HG02623 (cell line): ENCODE data around the gene AXIN1.
"Not testable (repeated sequence)": the region's sequence is repeated elsewhere in the genome, so short reads cannot be mapped to it uniquely, and the experiment has no call there.

Experiments
- ATAC-seq: cut with Tn5 transposase; IDR thresholded peaks from one replicate; pipeline ENCODE4 v1.9.1; 2021; ENCODE audit warnings: moderate library complexity; ENCODE audit not compliant: unreplicated experiment

AXIN1 gene, protein sequence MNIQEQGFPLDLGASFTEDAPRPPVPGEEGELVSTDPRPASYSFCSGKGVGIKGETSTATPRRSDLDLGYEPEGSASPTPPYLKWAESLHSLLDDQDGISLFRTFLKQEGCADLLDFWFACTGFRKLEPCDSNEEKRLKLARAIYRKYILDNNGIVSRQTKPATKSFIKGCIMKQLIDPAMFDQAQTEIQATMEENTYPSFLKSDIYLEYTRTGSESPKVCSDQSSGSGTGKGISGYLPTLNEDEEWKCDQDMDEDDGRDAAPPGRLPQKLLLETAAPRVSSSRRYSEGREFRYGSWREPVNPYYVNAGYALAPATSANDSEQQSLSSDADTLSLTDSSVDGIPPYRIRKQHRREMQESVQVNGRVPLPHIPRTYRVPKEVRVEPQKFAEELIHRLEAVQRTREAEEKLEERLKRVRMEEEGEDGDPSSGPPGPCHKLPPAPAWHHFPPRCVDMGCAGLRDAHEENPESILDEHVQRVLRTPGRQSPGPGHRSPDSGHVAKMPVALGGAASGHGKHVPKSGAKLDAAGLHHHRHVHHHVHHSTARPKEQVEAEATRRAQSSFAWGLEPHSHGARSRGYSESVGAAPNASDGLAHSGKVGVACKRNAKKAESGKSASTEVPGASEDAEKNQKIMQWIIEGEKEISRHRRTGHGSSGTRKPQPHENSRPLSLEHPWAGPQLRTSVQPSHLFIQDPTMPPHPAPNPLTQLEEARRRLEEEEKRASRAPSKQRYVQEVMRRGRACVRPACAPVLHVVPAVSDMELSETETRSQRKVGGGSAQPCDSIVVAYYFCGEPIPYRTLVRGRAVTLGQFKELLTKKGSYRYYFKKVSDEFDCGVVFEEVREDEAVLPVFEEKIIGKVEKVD

DNA sequence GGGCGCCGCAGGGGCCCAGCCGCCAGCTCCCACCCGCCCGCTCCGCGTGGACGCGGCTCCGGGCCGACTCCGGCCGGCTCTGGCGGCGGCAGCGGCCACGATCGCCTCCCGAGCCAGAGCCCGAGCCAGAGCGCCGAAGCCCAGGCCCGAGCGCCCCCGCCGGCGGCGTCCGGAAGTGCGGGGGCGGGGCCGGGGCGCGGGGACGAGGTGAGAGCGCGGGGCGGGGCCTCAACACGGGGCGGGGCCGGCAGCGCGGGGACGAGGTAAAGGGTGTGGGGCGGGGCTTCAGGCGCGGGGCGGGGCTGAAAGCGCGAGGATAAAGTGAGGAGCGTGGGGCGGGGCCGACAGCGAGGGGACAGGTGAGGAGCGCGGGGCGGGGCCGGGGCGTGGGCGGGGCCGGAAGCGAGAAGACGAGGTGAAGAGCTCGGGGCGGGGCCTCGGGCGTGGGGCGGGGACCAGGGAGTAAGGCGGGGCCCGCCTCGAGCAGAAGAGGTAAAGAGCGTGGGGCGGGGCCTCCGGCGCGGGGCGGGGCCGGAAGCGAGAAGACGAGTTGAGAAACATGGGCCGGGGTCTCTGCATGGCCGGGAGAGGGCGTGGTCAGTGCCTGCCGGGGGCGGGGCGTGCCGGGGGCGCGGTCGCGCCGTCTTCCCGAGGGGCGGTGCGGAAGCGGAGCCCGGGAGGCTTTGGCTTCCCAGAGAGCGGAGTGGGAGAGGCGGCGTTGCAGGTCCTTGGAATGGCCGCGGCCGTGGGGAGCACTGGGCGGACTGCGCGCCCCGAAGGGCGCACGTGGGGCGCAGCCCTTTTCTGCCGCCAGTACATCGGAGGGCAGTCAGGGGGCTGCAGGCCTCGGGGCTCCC lies at the start of gene AXIN1:
Gene AXIN1, minus strand, starts transcription at position 177 of the 857 bp plus-strand sequence. CDS start 5,698 bp downstream, outside the sequence.
- peak; percentile 60 for ATAC-seq

DNA sequence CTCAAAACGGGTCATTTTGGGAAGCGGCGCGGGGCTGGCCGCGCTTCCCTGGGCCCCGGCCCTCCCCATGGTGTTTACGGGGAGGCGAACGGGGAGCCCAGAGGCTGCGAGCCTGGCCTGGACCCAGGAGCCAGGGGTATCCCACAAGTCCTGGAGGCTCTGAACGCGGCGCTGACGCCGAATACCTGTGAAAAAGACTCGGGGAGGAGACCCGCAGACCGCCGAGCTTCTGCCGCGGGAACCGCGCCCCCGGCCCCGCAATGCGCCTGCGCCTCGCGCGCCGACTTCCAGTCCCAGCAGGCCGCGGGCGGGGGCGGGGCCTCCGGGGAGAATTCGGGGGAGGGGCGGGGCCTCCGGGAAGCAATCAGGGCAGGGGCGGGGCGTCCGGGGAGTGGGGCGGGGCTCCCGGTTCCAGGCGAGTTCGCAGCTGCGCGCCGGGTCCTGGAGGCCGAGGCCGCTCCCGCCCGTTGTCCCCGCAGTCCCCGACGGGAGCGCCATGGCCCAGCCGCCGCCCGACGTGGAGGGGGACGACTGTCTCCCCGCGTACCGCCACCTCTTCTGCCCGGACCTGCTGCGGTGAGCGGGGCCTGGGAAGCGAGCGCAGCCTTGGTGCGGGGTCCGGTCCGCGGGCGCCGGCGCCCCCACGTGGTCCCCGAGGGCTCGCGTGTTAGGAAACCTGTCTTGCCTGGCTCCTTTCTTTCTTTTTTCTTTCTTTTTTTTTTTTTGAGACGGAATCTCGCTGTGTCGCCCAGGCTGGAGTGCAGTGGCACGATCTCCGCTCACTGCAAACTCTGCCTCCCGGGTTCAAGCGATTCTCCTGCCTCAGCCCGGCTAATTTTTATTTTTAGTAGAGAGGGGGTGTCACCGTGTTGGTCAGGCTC lies 49.2 kb upstream of the AXIN1 start, which contains the start of gene DECR2:
Gene DECR2, plus strand, starts transcription at position 418 of the 881 bp plus-strand sequence. Its CDS starts 79 bp downstream, at position 497.
- ATAC-seq, result peak; percentile 54

DNA sequence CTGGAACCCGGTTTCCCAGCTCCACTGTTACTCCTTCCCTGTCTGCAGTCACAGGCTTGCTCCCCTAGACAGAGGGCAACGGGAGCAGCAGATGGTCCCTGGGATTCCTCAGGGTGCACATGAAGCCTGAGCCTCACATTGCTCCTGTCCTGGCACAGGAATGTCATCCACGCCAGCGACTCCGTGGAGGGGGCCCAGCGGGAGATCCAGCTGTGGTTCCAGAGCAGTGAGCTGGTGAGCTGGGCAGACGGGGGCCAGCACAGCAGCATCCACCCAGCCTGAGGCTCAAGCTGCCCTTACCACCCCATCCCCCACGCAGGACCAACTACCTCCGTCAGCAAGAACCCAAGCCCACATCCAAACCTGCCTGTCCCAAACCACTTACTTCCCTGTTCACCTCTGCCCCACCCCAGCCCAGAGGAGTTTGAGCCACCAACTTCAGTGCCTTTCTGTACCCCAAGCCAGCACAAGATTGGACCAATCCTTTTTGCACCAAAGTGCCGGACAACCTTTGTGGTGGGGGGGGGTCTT lies 47.6 kb upstream of the AXIN1 start:
- no peak for ATAC-seq

DNA sequence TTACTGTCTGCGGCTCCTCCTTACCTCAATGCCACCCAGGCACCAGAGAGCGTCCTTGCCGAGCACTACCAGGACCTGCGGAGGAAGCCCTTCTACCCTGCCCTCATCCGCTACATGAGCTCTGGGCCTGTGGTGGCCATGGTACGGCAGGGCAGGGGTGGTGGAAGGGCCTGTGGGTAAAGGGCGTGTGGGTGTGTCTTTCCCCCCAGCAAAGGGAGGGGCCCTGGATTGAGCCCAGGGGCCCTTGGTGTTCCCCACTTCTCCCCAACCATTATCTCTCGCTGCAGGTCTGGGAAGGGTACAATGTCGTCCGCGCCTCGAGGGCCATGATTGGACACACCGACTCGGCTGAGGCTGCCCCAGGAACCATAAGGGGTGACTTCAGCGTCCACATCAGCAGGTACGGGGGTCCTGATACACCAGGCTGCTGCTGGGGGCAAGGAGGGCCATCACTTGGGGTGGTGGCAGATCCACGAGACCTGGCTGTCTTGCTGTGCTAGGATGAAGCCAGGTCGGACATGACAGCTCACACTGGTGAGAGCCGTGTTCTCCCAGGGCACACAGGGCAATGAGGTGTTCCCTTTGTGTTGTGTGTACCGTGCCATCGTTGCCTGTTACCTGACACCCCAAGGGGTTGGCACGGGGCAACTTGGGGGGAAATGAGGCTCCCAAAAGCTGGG lies 47.0 kb upstream of the AXIN1 start:
- ATAC-seq, result no peak

- no peak for ATAC-seq
Observed at GRCh38 chr16:398561-399339, 46.2 kb upstream of the AXIN1 start.

DNA sequence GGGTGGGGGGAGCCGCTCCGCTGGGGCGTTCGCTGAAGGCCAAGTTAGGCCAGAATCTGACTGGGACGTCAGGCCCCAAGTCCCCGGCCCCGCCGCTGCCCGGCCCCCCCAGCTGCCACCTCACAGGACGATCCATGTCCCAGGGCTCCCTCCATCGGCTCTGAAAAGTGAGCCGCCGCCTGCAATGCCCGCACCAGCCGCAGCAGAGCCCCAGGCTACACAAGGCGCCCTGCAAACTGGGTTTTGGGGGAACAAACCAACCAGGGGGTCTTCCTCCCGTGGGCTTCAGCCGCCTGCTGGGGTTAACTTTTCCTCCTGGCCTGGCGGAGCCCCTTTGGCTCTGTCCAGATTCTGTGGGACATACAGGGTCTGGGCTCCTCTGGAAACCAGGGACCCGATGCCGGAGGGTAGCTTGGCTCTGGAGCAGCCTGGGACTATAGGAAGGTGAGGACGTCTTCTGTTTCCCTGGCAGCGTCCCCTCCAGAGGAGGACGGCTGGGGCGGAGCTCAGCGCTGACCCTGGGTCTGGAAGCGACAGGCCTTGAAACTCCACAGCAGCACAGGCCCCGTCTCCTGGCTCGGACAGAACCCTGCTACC lies 45.3 kb upstream of the AXIN1 start:
- no peak for ATAC-seq

GRCh38 chr16:397135-397661 lies 44.7 kb upstream of the AXIN1 start, which contains the start of gene NME4:
Gene NME4 (plus strand): TSS chr16:397199. CDS start chr16:397223, 24 bp downstream.
- no peak for ATAC-seq

GRCh38 chr16:396605-397004 lies 44.1 kb upstream of the AXIN1 start:
- no peak for ATAC-seq

- no peak for ATAC-seq
Observed at GRCh38 chr16:396199-396598, 43.7 kb upstream of the AXIN1 start.

GRCh38 chr16:392450-393030 lies 40.0 kb upstream of the AXIN1 start:
- ATAC-seq, result no peak

DNA sequence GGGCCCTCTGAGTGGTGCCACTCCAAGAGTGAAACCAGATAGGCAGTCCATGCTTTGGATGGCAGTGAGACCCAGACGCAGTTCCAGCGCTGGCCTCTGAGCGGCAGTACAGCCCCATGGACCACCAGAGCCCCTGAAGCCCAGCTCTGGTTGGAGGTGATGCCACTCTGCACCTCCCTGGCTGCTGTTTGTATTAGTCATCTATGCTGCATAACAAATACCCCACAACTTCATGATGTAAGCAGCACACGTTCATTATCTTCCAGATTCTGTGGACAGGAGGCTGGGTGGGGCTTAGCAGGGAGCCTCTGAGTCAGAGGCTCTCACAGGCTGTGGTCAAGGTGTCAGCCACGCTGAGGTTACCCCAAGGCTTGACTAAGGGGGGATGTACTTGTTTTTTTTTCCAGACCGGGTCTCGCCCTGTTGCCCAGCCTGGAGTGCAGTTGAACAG lies 39.4 kb upstream of the AXIN1 start:
- no peak for ATAC-seq

DNA sequence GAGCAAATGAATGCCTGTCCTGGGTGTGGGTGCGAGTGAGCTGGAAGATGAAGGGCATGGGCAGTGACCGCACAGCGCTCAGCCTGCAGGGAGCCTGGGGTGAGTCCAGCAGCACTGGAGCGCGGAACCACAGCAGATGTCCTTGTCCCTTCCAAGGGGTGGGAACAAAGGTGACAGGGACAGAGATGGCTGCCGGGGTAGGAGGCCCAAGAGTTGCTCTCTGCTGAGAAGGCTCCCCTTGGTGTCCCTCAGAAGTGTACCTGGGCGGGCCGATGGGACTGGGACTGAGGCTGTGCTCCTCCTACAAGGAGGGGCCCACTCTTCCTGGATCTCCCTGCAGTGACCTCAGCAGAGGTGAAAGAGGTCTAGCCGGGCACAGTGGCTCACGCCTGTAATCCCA lies 36.8 kb upstream of the AXIN1 start:
- no peak for ATAC-seq

DNA sequence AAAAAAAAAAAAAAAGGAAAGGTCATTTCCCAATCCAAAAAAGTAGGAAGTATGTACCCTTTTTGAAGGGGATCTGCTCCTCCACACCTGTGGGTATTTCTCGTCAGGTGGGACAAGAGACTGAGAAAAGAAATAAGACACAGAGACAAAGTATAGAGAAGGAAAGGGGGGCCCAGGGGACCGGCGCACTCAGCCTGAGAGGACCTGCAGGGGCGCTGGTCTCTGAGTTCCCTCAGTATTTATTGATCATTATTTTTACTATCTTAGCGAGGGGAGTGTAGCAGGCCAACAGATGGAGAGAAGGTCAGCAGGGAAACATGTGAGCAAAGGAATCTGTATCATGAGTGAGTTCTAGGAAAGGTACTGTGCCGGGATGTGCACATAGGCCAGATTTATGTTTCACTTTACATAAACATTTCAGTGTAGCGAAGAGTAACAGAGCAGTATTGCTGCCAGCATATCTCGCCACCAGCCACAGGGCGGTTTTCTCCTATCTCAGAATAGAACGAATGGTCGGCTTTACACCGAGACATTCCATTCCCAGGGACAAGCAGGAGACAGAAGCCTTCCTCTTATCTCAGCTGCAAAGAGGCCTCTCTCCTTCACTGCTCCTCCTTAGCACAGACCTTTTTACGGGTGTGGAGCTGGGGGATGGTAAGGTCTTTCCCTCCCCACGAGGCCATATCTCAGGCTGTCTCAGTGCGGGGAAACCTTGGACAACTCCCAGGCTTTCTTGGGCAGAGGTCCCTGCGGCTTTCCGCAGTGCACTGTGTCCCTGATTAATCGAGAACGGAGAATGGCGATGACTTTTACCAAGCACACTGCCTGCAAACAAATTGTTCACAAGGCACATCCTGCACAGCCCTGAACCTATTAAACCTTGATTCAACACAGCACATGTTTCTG lies 35.5 kb upstream of the AXIN1 start:
- not testable (repeated sequence) for ATAC-seq

DNA sequence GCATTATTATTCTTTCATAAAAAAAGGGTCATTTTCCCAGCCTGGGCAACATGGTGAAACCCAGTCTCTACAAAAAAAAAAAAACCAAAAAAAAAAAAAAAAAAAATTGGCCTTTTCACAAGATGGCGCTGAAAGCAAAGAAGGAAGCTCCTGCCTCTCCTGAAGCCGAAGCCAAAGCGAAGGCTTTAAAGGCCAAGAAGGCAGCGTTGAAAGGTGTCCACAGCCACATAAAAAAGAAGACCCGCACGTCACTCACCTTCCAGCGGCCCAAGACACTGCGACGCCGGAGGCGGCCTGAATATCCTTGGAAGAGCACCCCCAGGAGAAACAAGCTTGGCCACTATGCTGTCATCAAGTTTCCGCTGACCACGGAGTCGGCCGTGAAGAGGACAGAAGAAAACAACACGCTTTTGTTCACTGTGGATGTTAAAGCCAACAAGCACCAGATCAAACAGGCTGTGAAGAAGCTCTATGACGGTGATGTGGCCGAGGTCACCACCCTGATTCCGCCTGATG lies 34.2 kb upstream of the AXIN1 start:
- ATAC-seq, result no peak

DNA sequence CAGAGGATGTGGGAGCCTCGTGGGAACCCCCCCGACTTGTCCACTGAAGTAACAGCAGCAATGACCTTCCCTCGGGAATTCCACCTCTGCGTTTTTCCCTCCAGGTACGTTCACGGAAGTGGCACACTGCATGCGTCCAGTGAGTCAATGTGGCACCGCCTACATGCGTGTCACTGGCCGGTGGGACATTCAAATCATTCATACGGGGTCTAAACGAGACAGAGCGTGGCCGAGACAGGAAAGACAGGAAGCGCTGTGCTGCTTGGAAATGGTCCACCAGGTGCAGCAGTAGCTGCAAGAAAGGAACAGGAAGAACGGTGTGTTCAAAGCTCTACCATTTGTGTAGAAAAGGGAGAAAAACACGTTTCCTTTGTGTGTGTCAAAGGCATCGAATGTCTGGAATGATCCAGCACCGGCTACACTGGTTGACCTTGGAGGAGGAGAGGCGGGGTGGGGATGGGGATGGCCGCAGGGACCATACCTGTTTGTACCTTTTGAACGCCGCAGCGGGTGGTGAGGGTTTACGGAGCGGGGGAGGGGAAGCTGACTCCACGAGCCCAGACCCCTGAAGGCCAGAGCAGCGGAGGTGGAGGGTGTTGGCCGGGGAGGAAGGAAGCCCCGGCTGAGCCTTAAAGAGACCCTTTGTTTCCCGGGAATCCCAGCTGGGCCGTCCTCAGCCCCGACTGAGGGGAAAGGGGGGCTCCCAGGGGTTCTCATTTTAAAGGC lies 31.0 kb upstream of the AXIN1 start:
- no peak for ATAC-seq
